HuH-7.5 (cell line): ENCODE data around the gene CA5A.
A peak's percentile ranks its signal among the peaks of the same experiment; 100 is the strongest.
"Not testable (repeated sequence)": the region's sequence is repeated elsewhere in the genome, so short reads cannot be mapped to it uniquely, and the experiment has no call there.

ENCODE experiments used
- DNase-seq: peaks from one replicate; pipeline ENCODE4 v3.0.0; 2011; ENCODE audit warnings: low spot score

Gene CA5A

DNA sequence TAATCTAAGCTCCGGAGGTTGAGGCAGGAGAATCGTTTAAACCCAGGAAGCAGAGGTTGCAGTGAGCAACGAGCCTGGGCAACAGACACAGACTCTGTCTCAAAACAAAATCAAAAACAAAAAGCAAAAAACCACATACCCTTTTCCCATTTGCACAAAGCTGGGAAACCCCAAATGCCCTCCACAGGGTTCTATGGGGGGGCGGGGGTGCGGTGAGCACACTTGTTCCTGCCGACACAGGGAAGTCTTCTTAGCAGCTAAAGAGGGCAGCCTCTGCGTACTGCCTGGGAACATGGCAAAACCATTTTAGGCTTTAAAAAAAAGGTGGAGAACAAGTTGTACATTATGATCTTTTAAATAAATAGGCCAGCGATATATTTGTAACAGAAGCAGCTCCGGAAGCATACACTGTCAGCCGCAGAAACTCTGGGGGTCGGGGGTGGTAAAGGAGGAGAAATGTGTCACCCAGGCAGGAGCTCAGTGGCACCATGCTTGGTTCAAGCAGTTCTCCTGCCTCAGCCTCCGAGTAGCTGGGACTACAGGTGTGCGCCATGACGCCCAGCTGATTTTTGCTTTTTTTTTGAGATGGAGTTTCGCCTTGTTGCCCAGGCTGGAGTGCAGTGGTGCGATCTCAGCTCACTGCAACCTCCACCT is 70.3 kb downstream of the CA5A start:
- DNase-seq = not testable (repeated sequence)

GRCh38 chr16:87864331-87864989 is 71.9 kb downstream of the CA5A start:
- no peak for DNase-seq

DNA sequence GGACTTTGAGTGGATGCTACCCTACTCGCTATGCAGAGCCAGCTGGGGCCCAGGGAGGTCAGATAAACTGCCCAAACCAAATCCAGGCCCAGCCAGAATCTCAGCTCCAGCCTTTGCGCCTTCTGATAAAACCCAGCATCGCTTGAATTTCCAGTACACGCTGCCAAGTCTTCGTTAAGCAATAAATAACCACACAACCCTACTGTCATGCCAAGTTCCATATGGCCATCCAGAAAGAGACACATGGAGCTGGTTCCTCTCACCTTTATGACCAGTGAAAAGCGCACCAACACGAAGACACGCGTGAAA is 73.0 kb downstream of the CA5A start:
- DNase-seq = not testable (repeated sequence)

- DNase-seq = not testable (repeated sequence)
Observed at GRCh38 chr16:87862597-87863326, 73.6 kb downstream of the CA5A start.

GRCh38 chr16:87861300-87862099 is 74.8 kb downstream of the CA5A start:
- not testable (repeated sequence) for DNase-seq

DNA sequence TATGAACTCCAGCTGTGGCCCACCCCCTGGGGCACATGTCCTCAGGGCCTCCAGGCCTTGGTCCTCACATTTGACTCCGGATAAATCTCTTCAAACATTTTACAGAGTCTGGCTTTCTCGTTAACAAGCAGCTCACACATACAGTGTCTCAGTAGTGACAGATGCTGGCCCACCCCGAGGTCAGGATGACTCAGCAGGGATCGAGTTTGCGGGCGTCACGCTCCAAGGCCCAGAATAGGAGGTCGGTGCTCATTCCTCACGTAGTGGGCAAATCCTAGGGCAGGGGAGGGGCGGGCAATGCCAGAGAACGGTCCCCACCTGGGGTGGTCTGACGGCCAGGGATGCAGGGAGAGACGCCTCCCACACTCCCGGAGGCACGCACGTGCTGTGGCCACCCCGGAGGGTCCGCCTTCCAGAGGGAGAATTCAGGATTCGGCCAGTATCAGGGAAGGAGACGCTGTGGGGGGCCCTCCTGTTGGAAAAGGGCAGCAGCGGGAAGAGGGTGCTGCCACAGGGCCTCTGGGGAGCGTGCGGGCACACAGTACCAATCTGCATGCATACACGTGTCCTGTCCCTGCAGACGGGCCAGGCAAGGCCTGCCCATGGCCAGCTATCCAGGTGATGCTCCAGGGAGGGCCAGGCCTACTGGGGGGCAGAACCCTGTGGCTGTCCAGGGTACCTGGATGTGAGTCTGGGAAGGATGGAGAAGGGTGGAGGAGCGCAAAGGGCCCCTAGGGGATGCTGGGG is 75.6 kb downstream of the CA5A start:
- no peak for DNase-seq

DNA sequence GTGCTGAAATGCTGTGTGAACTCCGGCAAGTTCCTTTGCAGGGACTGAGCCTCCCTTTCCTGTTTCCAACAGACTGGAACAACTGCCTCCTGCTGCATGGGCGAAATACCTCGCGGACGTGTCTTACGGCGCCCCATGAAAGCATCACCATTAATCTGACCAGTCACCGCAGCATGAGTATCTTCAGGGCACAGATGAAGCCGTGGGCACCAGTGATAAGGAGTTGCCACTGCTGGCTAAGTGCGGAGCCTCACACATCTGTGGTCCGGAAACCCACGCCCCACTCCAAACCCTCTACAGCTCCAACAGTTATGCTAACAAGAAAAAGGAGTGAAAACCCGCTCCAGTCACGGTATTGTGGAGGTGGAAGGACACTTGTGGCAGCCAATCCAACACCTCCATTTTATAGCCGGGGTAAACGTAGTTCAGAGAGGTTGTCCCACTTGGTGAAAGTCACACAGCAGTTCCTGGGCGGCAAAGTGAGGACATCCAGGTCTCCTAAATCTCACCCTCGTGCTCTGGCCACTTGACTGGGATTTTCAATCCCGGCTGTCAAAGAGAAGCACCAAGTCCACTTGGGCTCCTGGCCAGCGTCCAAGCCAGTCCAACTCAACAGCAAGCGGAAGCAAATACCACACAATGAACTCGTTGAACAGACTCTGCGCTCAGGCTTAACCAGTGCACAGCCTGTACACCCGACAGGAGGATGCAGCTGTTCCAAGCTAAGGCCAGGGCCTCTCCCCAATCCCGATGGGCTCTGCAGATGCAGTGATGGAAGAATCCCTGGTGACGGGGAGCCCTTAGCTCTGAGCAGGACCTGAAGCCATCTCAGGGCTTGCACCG is 78.0 kb downstream of the CA5A start:
- not testable (repeated sequence) for DNase-seq

- no peak for DNase-seq
Observed at GRCh38 chr16:87856791-87857228, 79.5 kb downstream of the CA5A start.

GRCh38 chr16:87855852-87856715 is 80.2 kb downstream of the CA5A start:
- DNase-seq = no peak

DNA sequence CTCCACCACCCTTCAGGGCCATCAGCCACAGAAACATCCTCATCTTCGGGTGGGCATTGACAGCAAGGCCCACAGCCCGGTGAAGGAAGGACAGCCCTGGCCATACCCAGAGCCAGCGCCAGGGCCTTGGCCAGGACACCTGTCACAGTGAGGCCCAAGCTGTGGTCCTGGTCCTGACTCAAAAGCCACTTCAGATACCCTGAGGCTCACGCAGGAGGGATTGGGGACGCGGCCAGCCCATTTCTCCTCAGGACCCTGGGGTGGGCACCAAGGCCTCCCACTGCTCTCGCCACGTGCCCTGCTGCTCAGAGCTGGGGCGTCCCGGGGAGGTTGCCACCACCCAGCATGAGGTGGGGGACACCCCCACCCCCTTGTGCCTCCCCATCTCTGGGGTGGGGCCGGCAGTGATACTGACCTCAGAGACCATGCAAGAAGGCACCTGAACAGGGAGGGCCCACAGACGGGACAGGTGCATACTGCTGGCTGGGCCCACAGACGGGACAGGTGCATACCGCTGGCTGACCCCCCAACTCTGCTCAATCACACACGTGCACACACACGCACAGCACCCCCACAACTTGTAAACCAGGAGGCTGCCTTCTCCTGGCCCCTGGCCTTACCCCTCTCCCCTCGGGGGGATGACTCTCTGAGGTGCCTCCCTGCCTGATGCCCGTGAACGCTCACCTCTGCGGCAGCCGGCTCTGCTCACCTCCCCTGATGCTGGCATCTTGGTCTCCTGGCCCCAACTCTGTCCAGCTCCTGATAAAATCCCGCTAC is 81.2 kb downstream of the CA5A start:
- DNase-seq = no peak

DNA sequence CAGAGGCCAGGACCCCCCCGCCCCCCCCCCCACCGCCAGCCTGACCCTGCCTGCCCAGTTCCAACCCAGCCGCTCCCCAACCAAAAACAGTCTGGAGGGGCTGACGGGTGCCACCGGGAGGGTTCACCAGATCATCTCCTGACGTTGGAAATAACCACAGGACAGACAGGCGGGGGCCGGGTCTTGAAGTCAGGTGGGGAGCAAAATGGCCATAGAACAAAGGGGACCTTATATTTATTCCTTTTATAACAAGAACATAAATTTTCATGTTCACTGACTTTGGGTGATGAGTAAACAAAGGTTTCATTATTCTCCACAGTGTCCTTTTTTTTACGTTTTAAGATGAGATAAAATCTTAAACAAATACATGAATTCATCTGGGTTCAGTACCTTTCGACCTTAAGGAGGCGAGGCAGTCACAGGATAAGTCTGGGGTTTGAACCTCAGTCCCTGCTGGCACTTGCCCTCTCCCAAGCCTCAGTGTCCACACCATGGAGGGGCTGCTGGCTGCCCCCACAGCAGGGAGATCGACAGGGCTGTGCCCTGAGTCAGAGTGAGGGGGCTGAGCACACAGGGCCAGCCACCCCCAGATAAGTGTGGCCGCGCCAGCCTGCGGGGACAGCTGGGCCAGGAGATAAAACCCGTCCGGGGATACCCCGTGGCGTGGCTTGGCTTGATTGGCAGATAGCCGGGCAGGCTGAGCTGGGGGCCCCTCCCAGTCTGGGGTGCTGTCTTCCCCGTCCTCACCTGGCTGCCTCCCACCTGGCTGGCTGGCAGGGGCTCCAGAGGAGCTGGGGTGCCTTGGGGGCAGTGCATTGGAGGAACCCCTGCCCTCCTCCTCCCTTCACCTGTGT is 82.0 kb downstream of the CA5A start:
- DNase-seq = no peak

- peak; percentile 98 for DNase-seq
Observed at GRCh38 chr16:87853411-87854052, 82.8 kb downstream of the CA5A start.

GRCh38 chr16:87851601-87852000 is 84.7 kb downstream of the CA5A start:
- DNase-seq = no peak

- DNase-seq = no peak
Observed at GRCh38 chr16:87851141-87851587, 85.2 kb downstream of the CA5A start.

GRCh38 chr16:87850009-87851006 is 86.0 kb downstream of the CA5A start:
- peak; percentile 98 for DNase-seq

DNA sequence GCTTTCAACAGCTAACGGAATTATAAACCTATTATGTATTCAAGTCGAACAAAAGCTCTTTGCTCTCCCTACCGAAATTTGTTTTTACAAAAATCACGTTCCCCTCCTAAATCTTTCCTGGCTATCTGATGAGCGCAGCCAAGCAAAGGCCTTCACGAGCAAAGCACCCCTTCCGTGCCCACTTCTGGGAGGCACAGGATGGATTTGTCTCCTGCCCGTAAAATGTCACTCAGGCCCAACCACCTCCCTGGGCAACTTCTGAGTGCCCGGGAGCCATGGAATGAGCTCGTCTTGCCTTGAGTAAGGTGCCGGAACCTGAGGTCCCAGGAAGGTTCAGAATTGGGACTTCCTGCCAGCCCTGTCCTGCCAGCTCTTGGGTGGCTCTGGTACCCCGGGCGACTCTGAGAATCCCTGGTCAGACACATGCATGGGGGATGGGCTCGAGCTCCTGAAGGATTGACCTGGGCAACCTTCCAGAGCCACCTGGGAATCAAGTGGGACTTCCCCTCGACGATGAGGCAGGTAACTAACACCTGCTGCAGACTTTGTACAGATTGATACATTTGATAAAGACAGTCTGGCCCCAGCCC is 86.8 kb downstream of the CA5A start:
- no peak for DNase-seq
